HG02970 (cell line): Measurements from ENCODE around the gene DNAJC12.
"Not testable (repeated sequence)": the region's sequence is repeated elsewhere in the genome, so short reads cannot be mapped to it uniquely, and the experiment has no call there.

ENCODE experiments used
- ATAC-seq: cut with Tn5 transposase; IDR thresholded peaks from one replicate; pipeline ENCODE4 v1.9.1; 2021; ENCODE audit warnings: mild to moderate bottlenecking, moderate library complexity, moderate number of reproducible peaks; ENCODE audit not compliant: unreplicated experiment, low FRiP score

Gene DNAJC12

DNA sequence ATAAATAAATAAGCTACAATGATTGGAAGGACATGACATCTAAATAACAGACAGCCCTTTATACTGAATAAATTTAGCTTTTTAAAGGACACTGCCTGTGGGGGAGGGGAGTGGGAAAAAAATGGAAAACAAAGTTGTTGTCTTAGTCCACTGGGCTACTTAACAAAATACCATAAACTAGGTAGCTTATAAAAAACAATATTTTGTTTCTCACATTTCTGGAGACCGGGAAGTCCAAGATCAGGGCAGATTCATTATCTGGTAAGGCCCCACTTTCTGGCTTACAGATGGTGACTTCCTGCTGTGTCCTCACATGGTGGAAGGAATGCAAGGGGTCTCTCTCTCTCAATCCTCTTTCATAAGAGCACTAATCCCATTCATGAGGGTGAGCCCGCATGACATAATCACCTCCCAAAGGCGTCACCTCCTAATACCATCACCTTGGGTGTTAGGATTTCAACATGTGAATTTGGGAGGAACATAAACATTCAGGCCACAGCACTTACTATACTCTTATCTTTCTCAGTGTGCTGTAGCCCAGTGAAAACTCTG, 43.0 kb downstream of the DNAJC12 start:
- ATAC-seq, result no peak

DNA sequence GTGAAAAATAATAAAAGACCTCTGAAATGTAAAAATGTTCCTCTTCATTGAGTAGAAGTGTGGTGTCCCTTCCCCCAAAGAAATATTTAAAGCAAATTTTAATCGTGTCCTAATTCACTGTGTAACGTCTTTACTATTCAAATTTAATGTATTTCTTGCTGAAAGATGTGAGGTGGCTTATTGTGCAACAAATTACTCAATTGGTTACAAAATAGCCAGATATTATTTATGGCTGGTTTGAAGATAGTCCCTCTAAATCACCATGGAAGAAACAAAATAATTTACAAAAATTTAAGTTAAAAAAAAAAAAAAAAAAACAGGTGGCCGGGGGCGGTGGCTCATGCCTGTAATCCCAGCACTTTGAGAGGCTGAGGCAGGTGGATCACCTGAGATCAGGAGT, 43.7 kb downstream of the DNAJC12 start:
- ATAC-seq, result no peak

DNA sequence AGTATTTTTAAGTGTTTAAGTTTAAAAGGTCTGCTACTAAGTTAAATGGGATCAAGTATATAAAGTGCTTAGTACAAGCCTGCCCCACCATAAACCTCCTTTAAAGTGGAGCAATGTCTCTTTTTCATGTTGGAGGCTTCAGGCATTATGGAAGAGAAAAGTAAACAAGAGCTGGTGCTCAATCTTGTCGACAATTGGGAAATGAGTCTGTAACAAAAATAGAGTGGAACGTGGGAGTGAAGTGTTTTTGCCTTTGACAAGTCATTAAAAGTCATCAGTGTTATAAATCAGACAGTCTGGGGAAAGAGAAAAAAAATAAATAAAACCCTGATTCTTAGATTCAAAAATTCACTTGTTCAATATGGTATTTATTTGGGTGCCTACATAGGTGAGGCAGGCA, 44.7 kb downstream of the DNAJC12 start:
- ATAC-seq, result no peak

DNA sequence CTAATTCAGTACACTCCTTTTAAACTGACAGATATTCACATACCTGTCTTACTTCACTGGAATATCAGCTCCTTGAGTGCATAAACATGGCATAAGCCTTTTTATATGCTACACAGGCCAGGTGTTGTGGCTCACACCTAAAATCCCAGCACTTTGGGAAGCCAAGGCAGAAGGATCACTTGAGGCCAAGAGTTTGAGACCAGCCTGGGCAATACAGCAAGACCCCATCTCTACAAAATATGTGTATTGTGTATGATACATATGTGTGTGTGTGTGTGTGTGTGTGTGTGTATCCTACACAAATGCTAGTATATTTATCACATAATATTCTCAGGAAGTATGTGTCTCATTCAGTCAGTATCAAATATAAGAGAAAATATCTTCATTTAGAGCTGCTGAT, 45.3 kb downstream of the DNAJC12 start:
- ATAC-seq, result no peak

DNA sequence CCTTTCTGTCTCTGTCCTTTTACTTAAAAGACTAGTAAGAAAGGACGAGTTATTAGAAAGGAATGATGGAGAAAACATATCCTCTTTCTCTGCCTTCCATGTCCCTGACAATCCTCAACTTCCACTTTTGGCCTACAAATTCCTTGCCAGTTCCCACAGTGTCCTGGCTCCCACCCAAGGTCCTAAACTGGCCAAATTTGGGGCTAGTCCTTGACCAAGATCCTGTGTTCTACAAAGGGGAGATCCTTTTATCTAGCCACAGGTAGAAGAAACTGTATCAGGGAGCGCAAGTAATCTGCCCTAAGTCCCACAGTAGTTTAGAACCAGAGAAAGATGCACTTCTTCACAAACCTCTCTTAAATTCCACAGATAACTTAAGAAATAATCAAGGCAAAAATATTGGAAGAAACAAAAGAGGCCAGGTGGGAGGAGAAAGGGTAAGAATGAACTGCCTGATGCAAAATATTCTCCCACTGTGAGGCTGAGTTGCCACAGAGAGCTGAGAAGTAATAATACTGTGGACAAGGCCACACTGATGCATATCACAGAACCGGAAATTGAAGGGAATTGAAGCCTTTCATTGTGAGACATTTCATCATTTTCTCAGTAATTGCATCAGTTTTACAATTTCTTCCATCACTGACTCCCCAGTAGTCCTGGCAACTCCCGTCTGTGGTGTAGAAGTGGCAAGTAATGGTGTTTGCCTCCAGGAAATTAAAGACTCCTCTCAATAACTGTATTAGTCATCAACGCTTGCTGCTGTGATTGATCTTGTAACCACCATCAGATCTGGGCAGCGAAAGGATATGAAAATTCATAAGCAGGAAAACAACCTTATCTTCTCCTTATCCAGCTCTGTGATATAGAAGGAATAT, 47.2 kb downstream of the DNAJC12 start:
- ATAC-seq, result peak; percentile 54

DNA sequence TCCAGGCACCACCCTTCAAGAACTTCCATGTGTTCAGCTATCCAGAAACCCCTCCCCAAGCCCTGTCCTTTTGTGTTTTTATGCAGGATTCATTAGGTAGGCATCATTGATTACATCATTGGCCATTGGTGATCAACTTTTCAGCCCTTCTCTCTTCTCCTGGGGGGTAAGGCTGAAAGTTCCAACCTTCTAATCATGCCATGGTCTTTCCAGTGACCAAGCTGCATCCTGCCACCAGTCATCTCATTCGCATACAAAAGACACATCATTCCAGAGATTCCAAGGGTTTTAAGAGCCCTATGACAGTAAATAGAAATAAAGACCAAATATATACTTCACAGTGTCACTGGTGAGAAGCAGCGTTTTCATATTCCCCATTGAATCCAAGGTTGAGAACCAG, 48.2 kb downstream of the DNAJC12 start:
- no peak for ATAC-seq

DNA sequence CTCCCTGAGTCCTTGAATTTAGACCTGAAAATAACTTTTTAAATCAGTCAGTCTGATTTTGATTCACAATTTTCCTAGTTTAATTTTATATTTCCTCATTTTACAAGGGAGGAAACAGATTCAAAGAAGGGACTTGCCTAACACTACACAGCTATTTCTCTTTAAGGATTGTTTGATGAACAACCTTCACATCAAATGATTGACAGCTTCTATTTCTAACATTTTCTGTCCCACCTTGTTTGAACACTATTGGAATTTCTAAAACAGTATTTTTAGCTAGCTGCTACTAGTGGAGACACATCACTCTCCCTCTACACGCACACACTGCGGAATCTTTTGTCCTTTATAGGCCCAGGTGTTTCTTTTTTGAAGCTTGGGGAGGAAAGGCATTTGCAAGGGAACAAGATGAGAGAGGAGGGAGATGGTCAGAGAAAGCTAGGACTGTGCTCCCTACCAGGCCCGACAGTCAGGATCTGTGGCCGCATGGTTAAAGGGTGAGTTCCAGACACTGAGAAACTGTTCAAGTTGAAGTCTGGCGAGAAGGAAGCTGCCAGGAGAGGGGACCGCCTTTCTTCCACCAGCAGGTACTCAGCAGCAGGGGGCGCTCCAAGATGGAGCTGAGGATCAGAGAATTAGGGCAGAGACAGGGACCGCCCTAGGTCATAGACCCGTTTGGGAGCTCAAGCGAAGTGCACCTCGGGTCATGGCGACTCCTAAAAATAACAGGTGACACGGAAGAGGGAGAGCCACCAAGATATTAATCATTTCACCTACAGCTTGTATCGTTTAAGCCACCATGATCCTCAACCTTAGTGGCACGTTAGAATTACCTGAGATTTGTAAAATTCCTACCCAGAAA, 49.7 kb downstream of the DNAJC12 start:
- no peak for ATAC-seq

DNA sequence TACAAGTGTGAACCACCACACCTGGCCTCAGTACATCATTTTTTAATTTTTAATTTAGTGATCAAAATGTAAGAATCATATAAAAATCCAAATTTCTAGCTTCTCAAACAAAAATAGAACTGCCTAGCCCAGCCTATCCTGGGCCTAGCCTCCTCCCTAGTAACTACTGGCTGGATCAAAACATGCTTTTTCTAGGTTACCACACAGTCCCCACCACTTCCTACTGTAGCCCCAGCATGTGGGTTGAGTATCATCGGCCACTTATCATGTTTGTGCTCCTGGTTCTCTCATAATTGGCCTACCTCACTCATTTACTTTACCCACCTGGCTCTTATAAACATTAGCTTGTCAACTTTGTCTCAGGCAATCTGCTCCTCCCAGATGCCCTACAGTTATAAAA, 52.9 kb downstream of the DNAJC12 start:
- ATAC-seq, result no peak

DNA sequence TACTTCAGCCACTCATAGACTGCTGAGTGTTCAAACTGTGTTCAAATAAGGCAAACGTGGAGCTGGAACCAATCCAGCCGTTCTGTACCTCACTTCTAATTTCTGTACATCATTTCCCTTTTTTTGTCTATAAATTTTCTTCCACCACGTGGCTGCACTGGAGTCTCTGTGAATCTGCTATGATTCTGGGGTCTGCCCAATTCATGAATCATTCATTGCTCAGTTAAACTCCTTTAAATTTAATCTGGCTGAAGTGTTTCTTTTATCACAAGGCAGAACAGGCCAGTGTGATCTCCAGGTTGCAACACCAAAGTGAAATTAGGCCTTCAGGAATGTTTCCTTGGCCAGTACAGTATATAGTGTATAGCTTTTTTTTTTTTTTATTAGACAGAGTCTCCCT, 53.5 kb downstream of the DNAJC12 start:
- ATAC-seq, result no peak

DNA sequence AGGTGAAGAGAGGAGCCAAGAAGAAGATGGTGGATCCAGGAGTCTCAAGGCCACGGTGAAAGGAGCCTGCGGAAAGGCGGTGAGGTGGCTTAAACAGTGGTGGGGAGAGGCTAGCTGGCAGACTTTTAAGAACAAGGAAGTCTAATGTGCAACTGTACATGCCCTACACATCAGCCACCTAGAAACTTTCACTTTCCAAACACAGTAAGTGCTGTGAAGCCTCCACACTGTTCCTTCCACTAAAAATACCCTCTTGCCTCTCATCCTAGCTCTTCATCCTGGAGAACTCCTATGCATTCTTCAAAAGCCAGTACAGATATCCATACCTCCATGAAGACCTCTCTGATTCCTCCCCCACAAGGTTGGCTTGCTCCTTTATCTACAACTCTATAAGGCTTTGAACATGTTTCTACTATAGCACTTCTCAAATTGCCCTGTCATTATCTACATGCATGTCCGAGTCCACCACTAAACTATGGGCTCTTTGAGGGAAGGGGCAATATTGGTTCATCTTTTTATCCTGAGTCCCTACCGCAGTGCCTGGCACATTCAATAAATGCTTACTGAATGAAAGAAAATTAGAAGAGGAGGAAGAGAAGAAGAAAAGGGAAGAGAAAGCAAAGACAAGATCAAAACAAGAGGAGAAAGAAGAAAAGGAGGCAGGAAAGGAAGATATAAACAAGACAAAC, 54.2 kb downstream of the DNAJC12 start:
- no peak for ATAC-seq

DNA sequence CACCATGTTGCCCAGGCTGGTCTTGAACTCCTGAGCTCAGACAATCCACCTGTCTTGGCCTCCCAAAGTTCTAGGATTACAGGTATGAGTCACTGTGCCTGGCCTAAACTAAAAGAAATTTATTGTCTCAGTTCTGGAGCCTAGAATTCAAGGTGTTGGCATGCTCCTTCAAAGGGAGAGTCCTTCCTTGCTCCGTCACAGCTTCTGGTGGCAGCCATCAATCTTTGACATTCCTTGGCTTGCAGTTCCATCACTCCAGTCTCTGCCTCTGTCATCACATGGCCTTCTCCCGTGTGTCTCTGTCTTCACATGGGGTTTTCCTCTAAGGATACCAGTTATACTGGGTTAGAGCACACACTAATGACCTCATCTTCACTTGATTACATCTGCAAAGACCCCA, 55.5 kb downstream of the DNAJC12 start:
- no peak for ATAC-seq

DNA sequence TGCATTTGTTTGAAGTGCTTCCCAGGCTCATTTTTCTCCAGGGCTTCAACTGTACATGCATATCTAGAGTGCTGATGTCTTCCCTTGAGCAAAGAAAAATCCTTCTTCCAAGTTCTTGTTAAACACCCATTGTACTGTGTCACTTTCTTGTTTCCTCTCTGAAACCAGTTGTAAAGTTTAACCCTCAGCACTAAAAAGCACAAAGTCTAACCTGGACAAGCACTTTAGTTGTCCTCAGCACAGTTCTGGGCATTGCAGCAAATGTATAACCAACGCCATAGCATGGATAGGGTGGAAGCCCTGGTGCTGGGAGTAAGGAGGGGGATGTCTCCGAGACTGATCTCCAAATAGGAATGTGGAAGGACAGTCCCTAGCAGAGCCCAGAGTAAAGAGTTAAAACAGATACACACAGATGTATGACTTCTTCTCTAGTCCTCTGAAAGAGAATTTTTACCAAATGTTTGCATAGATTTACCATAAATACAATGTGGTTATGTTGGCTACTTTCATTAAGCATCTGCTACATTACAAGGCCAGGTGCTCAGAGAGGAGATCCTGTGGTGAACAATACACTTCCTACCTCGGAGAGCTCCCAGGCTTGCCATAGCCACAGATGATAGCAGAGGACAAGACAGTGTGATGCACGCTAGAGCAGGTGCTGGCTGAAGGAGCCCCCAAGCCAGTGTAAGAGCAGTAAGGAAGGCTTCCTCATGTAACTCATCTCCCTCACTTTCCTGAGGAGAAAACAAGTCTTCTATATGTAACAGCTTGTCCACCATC, 57.0 kb downstream of the DNAJC12 start:
- ATAC-seq, result peak; percentile 75

DNA sequence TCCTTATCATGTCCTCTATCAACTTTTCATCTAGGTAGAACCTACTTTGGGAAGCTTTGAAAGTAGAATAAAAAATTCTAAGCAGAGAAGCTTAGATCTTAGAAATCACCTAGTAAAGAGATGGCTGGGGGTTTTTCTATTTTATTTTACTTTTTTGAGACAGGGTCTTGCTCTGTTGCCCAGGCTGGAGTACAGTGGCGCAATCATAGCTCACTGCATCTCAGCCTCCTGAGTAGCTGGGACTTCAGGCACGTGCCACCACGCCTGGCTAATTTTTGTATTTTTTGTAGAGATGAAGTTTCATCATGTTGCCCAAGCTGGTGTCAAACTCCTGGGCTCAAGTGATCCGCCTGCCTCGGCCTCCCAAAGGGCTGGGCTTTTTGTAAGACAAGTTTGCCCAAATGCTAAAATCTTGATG, 57.8 kb downstream of the DNAJC12 start:
- ATAC-seq, result not testable (repeated sequence)

DNA sequence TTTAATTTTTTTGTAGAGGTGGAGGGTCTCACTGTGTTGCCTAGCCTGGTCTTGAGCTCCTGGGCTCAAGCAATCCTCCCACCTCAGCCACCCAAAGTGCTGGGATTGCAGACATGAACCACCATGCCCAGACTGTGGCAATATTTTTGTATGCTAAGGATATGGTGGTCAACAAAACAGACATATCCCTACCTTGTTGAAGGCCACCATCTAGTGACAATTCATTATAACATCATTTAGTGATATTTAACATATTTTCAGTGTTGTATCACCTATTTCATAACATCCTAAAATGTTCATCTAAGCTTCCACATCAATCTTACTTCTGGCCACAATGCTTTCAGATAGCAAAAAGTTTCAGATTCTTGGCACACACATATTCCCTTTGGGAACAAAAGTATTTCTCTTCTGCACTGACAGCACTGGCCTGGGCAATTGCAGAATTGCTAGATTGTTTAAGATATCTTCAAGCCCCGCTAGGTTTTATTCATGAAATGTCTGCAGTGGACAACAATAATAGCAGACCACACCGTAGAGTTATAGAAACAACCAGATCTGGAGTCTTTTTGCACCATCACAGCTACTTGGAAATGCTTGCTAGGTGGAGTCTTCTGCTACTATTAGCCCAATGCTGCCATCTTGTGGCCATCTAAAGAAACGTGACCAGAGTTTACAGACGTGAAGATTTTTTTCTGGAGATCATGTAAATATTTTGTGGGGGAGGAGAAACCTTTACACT, 58.4 kb downstream of the DNAJC12 start:
- peak; percentile 46 for ATAC-seq

DNA sequence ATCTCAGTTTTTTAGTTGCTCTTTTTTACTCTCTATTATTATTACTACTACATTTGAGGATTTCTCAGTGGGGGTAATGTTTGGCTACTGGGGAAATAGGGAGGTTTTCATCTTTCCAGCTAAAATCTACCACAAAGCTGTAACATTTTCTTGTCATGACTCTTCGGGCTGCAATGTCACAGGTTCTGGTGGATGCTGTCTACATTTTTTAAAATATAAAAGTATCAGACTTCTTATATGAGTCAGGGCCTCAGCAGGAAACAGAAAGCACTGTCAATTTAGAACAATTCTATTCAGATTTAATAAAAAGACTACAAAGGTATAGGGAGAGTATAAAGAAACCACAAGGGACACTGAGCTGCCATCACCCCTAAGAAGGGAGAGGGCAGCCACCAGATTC, 61.6 kb downstream of the DNAJC12 start:
- no peak for ATAC-seq

DNA sequence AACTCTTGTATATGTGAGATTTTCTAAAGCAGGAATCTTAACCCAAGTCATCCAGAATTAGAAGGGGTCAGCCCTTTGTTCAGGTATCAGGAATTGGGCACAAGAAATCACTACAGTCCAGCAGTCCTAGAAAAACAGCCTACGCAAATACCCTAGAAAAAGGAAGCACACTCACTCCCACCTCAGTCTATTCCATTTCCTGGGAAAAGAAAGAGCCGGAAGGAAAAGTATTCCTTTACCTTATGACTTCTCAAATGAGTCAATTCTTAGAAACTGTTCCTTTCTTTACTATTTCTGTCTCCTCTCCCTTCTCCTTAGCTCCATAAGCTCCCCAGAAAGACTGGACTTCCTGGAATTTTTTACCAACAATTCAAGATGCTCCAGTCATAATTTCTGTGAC, 62.7 kb downstream of the DNAJC12 start:
- ATAC-seq, result no peak

DNA sequence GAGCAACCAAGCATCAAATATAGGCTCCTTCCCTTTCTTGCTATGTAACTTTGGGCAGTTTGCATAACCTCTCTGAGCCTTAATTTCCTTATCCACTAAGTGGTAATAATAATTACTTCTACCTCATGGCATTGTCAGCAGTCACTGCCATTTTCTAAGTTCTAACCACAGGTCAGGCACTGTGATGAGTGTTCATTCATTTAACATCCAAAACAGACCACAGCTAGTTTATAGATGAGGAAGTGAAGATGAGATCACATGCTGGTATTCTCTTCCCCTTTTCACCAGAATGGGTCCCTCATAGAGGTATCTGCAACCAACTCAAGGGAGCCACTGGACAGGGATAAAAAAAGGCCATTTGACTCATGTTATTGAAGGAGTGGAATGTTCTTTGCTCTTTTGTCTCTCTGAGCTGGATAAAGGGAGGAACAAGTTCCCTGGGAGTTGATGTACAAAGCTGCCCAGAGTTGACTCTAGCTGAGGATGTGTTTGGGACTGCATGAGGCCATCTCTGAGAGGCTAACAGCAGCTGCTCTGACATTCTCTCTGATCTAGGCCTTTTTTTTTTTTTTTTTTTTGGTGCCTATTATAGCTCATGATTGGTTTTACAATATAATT, 65.0 kb downstream of the DNAJC12 start:
- ATAC-seq, result peak; percentile 93

DNA sequence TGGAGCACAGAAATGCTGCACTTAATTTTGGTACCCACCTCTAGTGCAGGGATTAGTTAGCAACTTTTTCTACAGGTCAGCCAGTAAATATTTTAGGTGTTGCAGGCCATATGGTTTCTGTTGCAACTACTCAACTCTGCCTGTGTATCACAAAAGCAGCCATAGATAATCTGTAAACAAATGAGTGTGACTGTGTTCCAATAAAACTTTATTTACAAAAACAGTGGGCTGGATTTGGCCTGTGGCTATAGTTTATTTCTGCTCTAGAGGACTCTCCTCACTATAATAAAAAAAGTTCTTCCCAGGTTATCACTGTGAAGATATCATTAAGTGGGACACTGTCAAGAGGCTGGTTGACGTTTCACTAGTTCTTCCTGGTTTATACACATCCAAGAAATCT, 65.8 kb downstream of the DNAJC12 start:
- ATAC-seq, result no peak

DNA sequence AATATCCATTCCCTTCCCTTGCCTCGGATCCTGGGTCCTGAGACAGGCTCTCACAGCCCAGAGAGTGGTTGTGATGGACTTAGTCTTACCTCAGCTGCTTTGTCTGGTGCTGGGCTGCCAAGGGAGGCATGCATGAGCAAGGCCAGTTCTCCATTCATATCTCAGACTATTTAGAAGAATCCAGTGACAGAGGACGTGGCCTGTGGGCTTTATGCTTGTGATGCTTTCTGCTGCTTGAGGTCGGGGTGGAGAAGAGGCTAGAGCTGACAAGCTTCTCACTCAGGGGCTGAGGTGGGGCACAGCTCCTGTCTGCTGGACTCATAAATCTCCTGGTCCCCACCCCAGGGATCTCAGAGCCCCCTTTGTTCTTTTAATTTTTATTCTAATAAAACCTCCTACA, 66.8 kb downstream of the DNAJC12 start:
- peak; percentile 2 for ATAC-seq
